Ascending aorta (tissue), 2 donors: ENCODE results near the gene RAB3IL1. TPM values are rescaled to one million over a fixed set of nuclear protein-coding genes. Genes with fewer than 3 reads are reported as not detected.
A peak's percentile ranks its signal among the peaks of the same experiment; 100 is the strongest.

Experiments used
- DNase-seq, 2 donors: peaks; one replicate each; pipeline ENCODE4 v3.0.0-alpha.2; 2019; ENCODE audit warnings: low spot score in 2 of 2
- H3K27ac ChIP-seq, 2 donors: fragments of 200-600 bp; sonication (generic); one replicate each; pipeline ENCODE4 v1.5.1; 2016 to 2017; ENCODE audit warnings: mild to moderate bottlenecking in 1 of 2
- H3K27me3 ChIP-seq: fragments of 200-600 bp; sonication (generic); one replicate; pipeline ENCODE4 v1.5.1; 2017
- H3K36me3 ChIP-seq, 2 donors: fragments of 200-600 bp; sonication (generic); one replicate each; pipeline ENCODE4 v1.5.1; 2016
- H3K4me1 ChIP-seq, 2 donors: fragments of 200-600 bp; sonication (generic); one replicate each; pipeline ENCODE4 v1.5.1; 2016 to 2017; ENCODE audit warnings: mild to moderate bottlenecking in 1 of 2
- H3K4me3 ChIP-seq, 2 donors: fragments of 200-600 bp; sonication (generic); one replicate each; pipeline ENCODE4 v1.5.1; 2016 to 2017; ENCODE audit warnings: mild to moderate bottlenecking in 1 of 2
- H3K9me3 ChIP-seq, 2 donors: fragments of 200-600 bp; sonication (generic); one replicate each; pipeline ENCODE4 v1.5.1; 2016
- intact Hi-C: fragments of 100-400 bp; cut with DNase I; formaldehyde crosslinking; loops from one replicate; pipeline ENCODE4 v1.15.1; 2023
- total RNA-seq: library from RNA; depleted of rRNA; stranded (reverse); fragments of >200 nt; gene quantifications from one replicate; pipeline ENCODE4 v1.1.0, GENCODE V29; 2016
- TF ChIP-seq, protein P1 (sequence below), 3 experiments: fragments of 200-600 bp in 2 of 3; fragments of 450-650 bp in 1 of 3; sonication (generic) in 2 of 3; IDR thresholded peaks; one replicate each; pipeline ENCODE4 v1.5.1; 2016 to 2019; ENCODE audit warnings: antibody characterized with exemption in 3 of 3, mild to moderate bottlenecking in 1 of 3, moderate library complexity in 1 of 3

Gene RAB3IL1
- total RNA-seq, 1 donor from 2014 or later = 23.2 TPM

DNA sequence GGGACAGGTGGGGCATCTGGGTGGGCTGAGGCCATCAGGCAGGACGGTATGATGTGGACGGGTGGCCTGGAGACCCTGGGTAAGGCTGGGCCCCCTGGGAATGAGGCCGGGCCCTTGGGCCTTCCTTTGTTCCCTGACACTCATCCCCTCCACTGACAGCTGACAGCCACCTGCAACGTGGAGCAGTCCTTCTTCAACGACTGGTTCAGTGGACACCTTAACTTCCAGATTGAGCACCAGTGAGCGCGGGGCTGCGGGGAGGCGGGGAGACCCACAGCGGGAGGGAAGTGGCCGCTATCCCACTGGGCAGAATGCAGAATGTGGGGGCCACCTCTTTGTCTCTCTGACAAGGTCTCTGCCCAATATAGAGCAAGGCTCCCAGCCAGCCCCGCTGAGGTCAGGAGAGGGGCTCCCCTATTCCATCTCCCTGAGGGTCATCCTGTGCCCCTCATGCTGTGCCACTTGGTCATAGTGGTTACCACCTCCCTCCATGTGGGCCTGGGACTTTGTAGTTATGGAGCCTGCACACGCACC is 53.8 kb downstream of the RAB3IL1 start:
- no peak for DNase-seq
- intact Hi-C loops = no loop called here
- Histone ChIP-seq H3K4me3 (no peak overlapping the region), H3K27ac (no peak overlapping the region), H3K27me3 (no peaks in the 10 kb centered on the region), H3K9me3 (no peaks in the 10 kb centered on the region), H3K36me3 (peaks cover 31 to 53% of the 10 kb centered on the region in 2 donors), H3K4me1 (peaks cover 0 to 5% of the 10 kb centered on the region in 2 donors)
- TF ChIP-seq, protein P1, sequence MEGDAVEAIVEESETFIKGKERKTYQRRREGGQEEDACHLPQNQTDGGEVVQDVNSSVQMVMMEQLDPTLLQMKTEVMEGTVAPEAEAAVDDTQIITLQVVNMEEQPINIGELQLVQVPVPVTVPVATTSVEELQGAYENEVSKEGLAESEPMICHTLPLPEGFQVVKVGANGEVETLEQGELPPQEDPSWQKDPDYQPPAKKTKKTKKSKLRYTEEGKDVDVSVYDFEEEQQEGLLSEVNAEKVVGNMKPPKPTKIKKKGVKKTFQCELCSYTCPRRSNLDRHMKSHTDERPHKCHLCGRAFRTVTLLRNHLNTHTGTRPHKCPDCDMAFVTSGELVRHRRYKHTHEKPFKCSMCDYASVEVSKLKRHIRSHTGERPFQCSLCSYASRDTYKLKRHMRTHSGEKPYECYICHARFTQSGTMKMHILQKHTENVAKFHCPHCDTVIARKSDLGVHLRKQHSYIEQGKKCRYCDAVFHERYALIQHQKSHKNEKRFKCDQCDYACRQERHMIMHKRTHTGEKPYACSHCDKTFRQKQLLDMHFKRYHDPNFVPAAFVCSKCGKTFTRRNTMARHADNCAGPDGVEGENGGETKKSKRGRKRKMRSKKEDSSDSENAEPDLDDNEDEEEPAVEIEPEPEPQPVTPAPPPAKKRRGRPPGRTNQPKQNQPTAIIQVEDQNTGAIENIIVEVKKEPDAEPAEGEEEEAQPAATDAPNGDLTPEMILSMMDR (IDR thresholded peaks at IDR 0.05) = no peak

DNA sequence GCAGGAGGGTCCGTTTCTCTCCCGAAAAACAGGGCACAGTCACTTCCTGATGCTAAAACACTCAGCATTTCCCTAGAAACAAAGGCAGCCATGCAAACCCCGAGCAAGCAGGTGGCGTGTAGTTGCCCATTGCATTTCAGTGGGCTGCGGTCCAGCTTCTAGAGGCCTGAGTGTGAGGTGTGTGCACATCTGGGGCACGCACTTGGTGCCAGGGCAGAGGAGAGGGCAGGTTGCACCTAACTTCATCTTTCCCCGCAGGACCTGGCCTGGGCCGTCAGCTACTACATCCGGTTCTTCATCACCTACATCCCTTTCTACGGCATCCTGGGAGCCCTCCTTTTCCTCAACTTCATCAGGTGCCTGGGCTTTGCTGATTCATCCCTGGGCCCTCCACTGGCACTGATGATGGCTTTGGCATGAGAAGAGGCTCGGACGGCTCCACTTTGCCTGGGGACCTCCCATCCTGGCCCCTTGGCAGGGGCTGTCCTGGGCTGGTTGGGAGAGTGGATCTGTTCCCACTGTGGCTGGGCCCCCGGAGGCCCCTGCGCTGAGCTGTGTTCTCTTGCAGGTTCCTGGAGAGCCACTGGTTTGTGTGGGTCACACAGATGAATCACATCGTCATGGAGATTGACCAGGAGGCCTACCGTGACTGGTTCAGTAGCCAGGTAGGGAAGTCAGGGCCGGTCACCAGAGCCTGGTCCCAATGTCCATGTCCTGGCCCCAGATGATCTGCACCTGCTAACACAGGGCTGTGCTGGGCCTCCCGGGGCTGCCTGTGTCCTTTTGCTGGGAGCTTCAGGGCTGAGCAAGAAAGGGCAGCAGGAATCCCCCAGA is 54.4 kb downstream of the RAB3IL1 start:
- no peak overlapping the region for H3K4me3 ChIP-seq
- no peak overlapping the region for H3K27ac ChIP-seq
- H3K36me3 ChIP-seq = peaks cover 31 to 56% of the 10 kb centered on the region in 2 donors
- TF ChIP-seq, protein P1 (IDR thresholded peaks at IDR 0.05) = no peak
- no peak for DNase-seq
- H3K27me3 ChIP-seq = no peaks in the 10 kb centered on the region
- H3K4me1 ChIP-seq = peaks cover 0 to 5% of the 10 kb centered on the region in 2 donors
- intact Hi-C loops = no loop called here
- H3K9me3 ChIP-seq = no peaks in the 10 kb centered on the region

DNA sequence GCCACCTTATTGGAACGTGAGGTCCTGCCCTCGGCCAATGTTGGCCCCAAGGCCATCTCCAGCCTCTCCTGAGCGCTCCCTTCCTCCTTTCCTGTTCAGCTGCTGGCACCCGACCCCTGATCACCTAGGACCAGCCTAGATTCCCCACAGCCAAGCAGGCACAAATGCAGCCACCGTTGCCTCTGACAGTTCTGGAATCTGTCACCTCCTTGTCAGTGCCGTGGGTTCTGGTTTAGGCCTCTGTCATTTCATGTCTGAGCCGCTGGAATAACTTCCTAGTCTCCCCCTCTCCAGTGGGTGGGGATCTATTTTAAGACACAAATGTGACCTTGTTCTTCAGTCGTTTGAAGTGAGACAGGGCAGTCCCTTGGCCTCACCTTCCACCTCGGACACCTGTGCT is 55.7 kb downstream of the RAB3IL1 start:
- no peak overlapping the region for H3K27ac ChIP-seq
- intact Hi-C loops = no loop called here

DNA sequence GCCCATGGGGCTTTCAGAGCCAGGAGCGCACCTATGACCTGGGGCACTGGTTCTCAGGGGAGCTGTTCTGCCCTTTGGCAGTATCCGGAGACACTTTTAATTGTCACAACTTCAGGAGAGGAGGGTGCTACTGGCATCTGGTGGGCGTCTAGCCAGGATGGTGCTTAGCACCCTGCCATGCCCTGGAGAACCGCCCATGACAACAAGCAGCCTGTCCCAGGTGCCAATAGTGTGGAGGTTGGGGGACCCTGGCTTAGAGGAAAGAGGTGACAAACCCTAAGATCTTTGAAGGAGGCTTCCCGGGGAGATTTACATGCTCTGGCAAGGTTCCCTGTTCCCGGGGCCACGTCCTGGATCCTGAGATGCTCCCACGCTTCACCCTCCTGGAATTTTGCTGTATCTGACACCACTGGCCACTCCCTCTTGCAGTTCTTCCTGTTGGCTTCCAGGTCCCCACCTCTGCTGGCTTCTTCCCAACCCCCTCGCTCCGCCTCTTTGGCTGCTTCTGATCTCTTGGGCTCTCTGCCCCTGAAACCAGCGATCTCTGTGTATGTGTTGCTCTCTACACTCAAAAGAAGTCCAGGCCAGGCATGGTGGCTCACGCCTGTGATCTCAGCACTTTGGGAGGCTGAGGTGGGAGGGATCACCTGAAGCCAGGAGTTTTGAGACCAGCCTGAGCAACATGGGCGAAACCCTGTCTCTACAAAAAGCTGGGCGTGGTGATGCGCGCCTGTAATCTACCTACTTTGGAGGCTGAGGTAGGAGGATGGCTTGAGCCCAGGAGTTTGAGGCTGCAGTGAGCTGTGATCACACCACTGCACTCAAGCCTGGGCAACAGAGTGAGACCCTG is 57.1 kb downstream of the RAB3IL1 start:
- intact Hi-C loops = no loop called here
- TF ChIP-seq, protein P1 (IDR thresholded peaks at IDR 0.05) = no peak
- H3K36me3 ChIP-seq = peaks cover 50 to 53% of the 10 kb centered on the region in 2 donors
- H3K4me1 ChIP-seq = peaks cover 0 to 5% of the 10 kb centered on the region in 2 donors
- DNase-seq = no peak
- H3K4me3 ChIP-seq = no peak overlapping the region
- H3K9me3 ChIP-seq = no peaks in the 10 kb centered on the region
- peak overlapping the region; percentile 25 to 32 for H3K27ac ChIP-seq
- H3K27me3 ChIP-seq = no peaks in the 10 kb centered on the region

More for the DNA sequence above, 55.7 kb downstream of the RAB3IL1 start:
- Histone ChIP-seq H3K27me3 (no peaks in the 10 kb centered on the region), H3K9me3 (no peaks in the 10 kb centered on the region), H3K4me3 (no peak overlapping the region), H3K4me1 (peaks cover 0 to 5% of the 10 kb centered on the region in 2 donors), H3K36me3 (peaks cover 42 to 65% of the 10 kb centered on the region in 2 donors)
- DNase-seq = no peak
- TF ChIP-seq, protein P1 (IDR thresholded peaks at IDR 0.05) = no peak

DNA sequence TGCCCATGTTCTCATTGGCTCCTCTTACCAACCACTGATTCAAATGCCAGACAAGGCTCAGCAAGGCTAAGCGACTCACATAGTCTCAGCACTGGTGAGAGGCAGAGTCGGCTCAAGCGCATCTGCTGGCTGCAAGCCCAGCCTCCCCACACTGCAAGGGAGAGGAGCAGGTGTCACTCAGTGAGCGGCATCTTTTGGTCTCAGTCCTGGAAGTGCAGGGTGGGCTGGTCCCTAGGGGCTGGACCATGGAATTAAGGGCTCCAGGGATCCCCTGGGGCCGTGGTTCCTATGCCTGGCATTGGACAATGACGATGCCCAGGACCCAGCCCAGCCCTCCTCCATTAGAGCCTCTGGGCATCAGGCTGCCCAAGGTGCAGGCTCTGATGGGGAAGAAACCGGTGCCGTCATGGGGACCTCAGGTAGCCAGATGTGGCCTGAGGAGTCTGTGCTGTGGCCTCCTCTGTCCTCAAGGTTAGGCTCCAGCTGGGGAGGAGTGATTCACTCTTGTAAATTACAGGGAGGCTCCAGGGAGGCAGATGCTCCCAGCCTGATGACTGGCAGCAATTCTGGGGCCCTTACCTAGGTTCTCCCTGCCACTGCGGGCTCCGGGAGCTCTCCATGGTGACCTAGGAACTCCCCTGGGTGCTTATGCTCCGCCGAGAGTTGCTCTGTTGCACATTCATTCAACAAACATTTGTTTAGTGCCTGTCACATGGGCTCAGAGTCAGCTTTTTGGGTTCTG is 61.3 kb downstream of the RAB3IL1 start:
- TF ChIP-seq, protein P1 (IDR thresholded peaks at IDR 0.05) = no peak
- Histone ChIP-seq H3K4me3 (no peak overlapping the region), H3K27ac (no peak overlapping the region), H3K9me3 (no peaks in the 10 kb centered on the region), H3K27me3 (no peaks in the 10 kb centered on the region), H3K36me3 (peaks cover 44 to 45% of the 10 kb centered on the region in 2 donors), H3K4me1 (peaks cover 0 to 14% of the 10 kb centered on the region in 2 donors)
- no peak for DNase-seq
- intact Hi-C loops = no loop called here
